HG03039 (cell line): ENCODE data around the gene EMC10.
"Not testable (repeated sequence)": the region's sequence is repeated elsewhere in the genome, so short reads cannot be mapped to it uniquely, and the experiment has no call there.

Experiments
- ATAC-seq: cut with Tn5 transposase; IDR thresholded peaks from one replicate; pipeline ENCODE4 v1.9.1; 2021; ENCODE audit warnings: mild to moderate bottlenecking, moderate library complexity; ENCODE audit not compliant: unreplicated experiment

Gene EMC10

GRCh38 chr19:50450369-50451222 lies 25.7 kb upstream of the EMC10 start:
- ATAC-seq, result no peak

- ATAC-seq, result no peak
Measured at GRCh38 chr19:50451223-50451534, 25.1 kb upstream of the EMC10 start.

GRCh38 chr19:50453243-50453642 lies 23.1 kb upstream of the EMC10 start:
- ATAC-seq, result no peak

- no peak for ATAC-seq
Measured at GRCh38 chr19:50455992-50456391, 20.3 kb upstream of the EMC10 start.

GRCh38 chr19:50457300-50457699 lies 19.0 kb upstream of the EMC10 start:
- no peak for ATAC-seq

GRCh38 chr19:50458396-50459066 lies 17.8 kb upstream of the EMC10 start:
- ATAC-seq, result no peak

GRCh38 chr19:50459067-50459456 lies 17.2 kb upstream of the EMC10 start:
- ATAC-seq, result no peak

- no peak for ATAC-seq
Measured at GRCh38 chr19:50459638-50460037, 16.7 kb upstream of the EMC10 start.

- ATAC-seq, result no peak
Measured at GRCh38 chr19:50460161-50460765, 16.0 kb upstream of the EMC10 start.

GRCh38 chr19:50461066-50461875 lies 15.0 kb upstream of the EMC10 start:
- ATAC-seq, result no peak

- ATAC-seq, result no peak
Measured at GRCh38 chr19:50462970-50463369, 13.3 kb upstream of the EMC10 start.

- no peak for ATAC-seq
Measured at GRCh38 chr19:50464348-50464747, 12.0 kb upstream of the EMC10 start.

- no peak for ATAC-seq
Measured at GRCh38 chr19:50465000-50465399, 11.3 kb upstream of the EMC10 start.

- ATAC-seq, result no peak
Measured at GRCh38 chr19:50465986-50466705, 10.2 kb upstream of the EMC10 start.

- no peak for ATAC-seq
Measured at GRCh38 chr19:50466706-50467039, 9.6 kb upstream of the EMC10 start.

- no peak for ATAC-seq
Measured at GRCh38 chr19:50467566-50467965, 8.7 kb upstream of the EMC10 start.

- ATAC-seq, result no peak
Measured at GRCh38 chr19:50468818-50469217, 7.5 kb upstream of the EMC10 start.

GRCh38 chr19:50473336-50473735 lies 3.0 kb upstream of the EMC10 start:
- not testable (repeated sequence) for ATAC-seq

- no peak for ATAC-seq
Measured at GRCh38 chr19:50475101-50475568, 1.2 kb upstream of the EMC10 start.

GRCh38 chr19:50475736-50476223 lies 527 bp upstream of the EMC10 start:
- ATAC-seq, result no peak

- ATAC-seq, result no peak
Measured at GRCh38 chr19:50476907-50477238, 566 bp downstream of the EMC10 start.
